EH (cell line): ENCODE results near the gene EMP3.
"Not testable (repeated sequence)": the region's sequence is repeated elsewhere in the genome, so short reads cannot be mapped to it uniquely, and the experiment has no call there.

Experiments used
- DNase-seq: peaks from one replicate; pipeline ENCODE4 v3.0.0-alpha.2; 2015; ENCODE audit warnings: low read depth

The EMP3 gene

GRCh38 chr19:48348045-48348444, 22.7 kb downstream of the EMP3 start:
- peak; percentile 36 for DNase-seq

- DNase-seq: no peak
Measured at GRCh38 chr19:48348737-48349136, 23.4 kb downstream of the EMP3 start.

- no peak for DNase-seq
Measured at GRCh38 chr19:48350856-48351255, 25.5 kb downstream of the EMP3 start.

- DNase-seq: peak; percentile 60
Measured at GRCh38 chr19:48351341-48351752, 26.0 kb downstream of the EMP3 start.

GRCh38 chr19:48353677-48354076, 28.3 kb downstream of the EMP3 start:
- peak; percentile 58 for DNase-seq

- DNase-seq: no peak
Measured at GRCh38 chr19:48354332-48354992, 29.1 kb downstream of the EMP3 start.

GRCh38 chr19:48355365-48355954, 30.1 kb downstream of the EMP3 start:
- no peak for DNase-seq

- no peak for DNase-seq
Measured at GRCh38 chr19:48359123-48359522, 33.8 kb downstream of the EMP3 start.

GRCh38 chr19:48361912-48362311, 36.6 kb downstream of the EMP3 start:
- DNase-seq: no peak

GRCh38 chr19:48362716-48363499, 37.6 kb downstream of the EMP3 start:
- peak; percentile 96 for DNase-seq

GRCh38 chr19:48363500-48363809, 38.1 kb downstream of the EMP3 start:
- DNase-seq: no peak

GRCh38 chr19:48363810-48364597, 38.7 kb downstream of the EMP3 start, which contains the start of the genes SYNGR4 and TMEM143:
TSS of gene SYNGR4 (plus strand) at chr19:48364367. CDS start at chr19:48365843, 1,476 bp downstream.
TSS of gene TMEM143 (minus strand) at chr19:48363940. CDS start at chr19:48363920, 20 bp downstream.
- DNase-seq: peak; percentile 100

- no peak for DNase-seq
Measured at GRCh38 chr19:48364598-48365348, 39.4 kb downstream of the EMP3 start.

GRCh38 chr19:48365602-48366001, 40.2 kb downstream of the EMP3 start:
- no peak for DNase-seq

GRCh38 chr19:48367855-48368254, 42.5 kb downstream of the EMP3 start:
- no peak for DNase-seq

GRCh38 chr19:48368936-48369335, 43.6 kb downstream of the EMP3 start:
- DNase-seq: no peak

GRCh38 chr19:48370955-48371354, 45.6 kb downstream of the EMP3 start:
- DNase-seq: no peak

- no peak for DNase-seq
Measured at GRCh38 chr19:48371367-48371766, 46.0 kb downstream of the EMP3 start.

- DNase-seq: not testable (repeated sequence)
Measured at GRCh38 chr19:48371771-48372170, 46.4 kb downstream of the EMP3 start.

- DNase-seq: no peak
Measured at GRCh38 chr19:48372904-48373303, 47.6 kb downstream of the EMP3 start.

- DNase-seq: no peak
Measured at GRCh38 chr19:48373567-48373966, 48.2 kb downstream of the EMP3 start.

GRCh38 chr19:48378194-48378570, 52.8 kb downstream of the EMP3 start:
- DNase-seq: no peak
